Breast epithelium (tissue), 4 donors: ENCODE measurements around the gene ASAP3. TPM values are rescaled to one million over a fixed set of nuclear protein-coding genes. Genes with fewer than 3 reads are reported as not detected.
"Not testable (repeated sequence)": the region's sequence is repeated elsewhere in the genome, so short reads cannot be mapped to it uniquely, and the experiment has no call there.

Source experiments
- DNase-seq, 2 donors: peaks; one replicate each; pipeline ENCODE4 v3.0.0-alpha.2; 2019; ENCODE audit warnings: low spot score in 2 of 2
- H3K27ac ChIP-seq, 2 donors: fragments of 200-600 bp; sonication (generic) in 1 of 2; one replicate each; pipeline ENCODE4 v1.5.1; 2016 to 2019; ENCODE audit warnings: mild to moderate bottlenecking in 1 of 2
- H3K27me3 ChIP-seq, 2 donors: fragments of 200-600 bp; sonication (generic) in 1 of 2; one replicate each; pipeline versions ENCODE4 v1.5.1 to v1.6.0; 2017 to 2019; ENCODE audit warnings: control low read depth in 1 of 2, mild to moderate bottlenecking in 1 of 2
- H3K36me3 ChIP-seq: fragments of 200-600 bp; one replicate; pipeline ENCODE4 v1.5.1; 2019
- H3K4me1 ChIP-seq, 2 donors: fragments of 200-600 bp; sonication (generic); one replicate each; pipeline ENCODE4 v1.5.1; 2016 to 2019; ENCODE audit warnings: control low read depth in 1 of 2
- H3K4me3 ChIP-seq, 3 donors: fragments of 200-600 bp; sonication (generic); 1 replicate in 2 of 3; 2 replicates in 1 of 3; pipeline ENCODE4 v1.5.1; 2016 to 2019; ENCODE audit warnings: mild to moderate bottlenecking in 3 of 3, moderate library complexity in 2 of 3
- H3K9me3 ChIP-seq, 2 donors: fragments of 200-600 bp; sonication (generic) in 1 of 2; one replicate each; pipeline ENCODE4 v1.5.1; 2016 to 2019; ENCODE audit warnings: control low read depth in 1 of 2
- POLR2A ChIP-seq: fragments of 450-650 bp; IDR thresholded peaks from one replicate; pipeline ENCODE4 v1.6.1; 2016; ENCODE audit warnings: antibody characterized with exemption, mild to moderate bottlenecking, moderate library complexity
- POLR2AphosphoS5 ChIP-seq, 3 donors: sonication (generic); formaldehyde crosslinking; IDR thresholded peaks; one replicate each; pipeline ENCODE4 v1.6.1; 2017; ENCODE audit warnings: antibody characterized with exemption in 3 of 3
- intact Hi-C: fragments of 100-400 bp; cut with DNase I; formaldehyde crosslinking; loops from one replicate; pipeline ENCODE4 v1.15.1; 2023; ENCODE audit warnings: low total_unique reads
- total RNA-seq, 3 donors: library from RNA; depleted of rRNA; stranded (reverse); fragments of >200 nt; gene quantifications; one replicate each; pipeline ENCODE4 v1.1.0, GENCODE V29; 2016
- TF ChIP-seq, protein P1 (sequence below), 3 donors: fragments of 450-650 bp; IDR thresholded peaks; one replicate each; pipeline ENCODE4 v1.5.1; 2016 to 2017; ENCODE audit warnings: antibody characterized with exemption in 3 of 3, mild to moderate bottlenecking in 3 of 3, moderate library complexity in 3 of 3

Gene ASAP3
- total RNA-seq, 3 donors from 2014 or later: 47.7 to 61.6 (median 54.9) TPM

GRCh38 chr1:23509896-23510295 lies 25.9 kb upstream of the ASAP3 start:
- intact Hi-C loops: no loop called here
- TF ChIP-seq POLR2A (no peak), POLR2AphosphoS5 (IDR thresholded peaks at IDR 0.05) (no peak)
- TF ChIP-seq, protein P1, sequence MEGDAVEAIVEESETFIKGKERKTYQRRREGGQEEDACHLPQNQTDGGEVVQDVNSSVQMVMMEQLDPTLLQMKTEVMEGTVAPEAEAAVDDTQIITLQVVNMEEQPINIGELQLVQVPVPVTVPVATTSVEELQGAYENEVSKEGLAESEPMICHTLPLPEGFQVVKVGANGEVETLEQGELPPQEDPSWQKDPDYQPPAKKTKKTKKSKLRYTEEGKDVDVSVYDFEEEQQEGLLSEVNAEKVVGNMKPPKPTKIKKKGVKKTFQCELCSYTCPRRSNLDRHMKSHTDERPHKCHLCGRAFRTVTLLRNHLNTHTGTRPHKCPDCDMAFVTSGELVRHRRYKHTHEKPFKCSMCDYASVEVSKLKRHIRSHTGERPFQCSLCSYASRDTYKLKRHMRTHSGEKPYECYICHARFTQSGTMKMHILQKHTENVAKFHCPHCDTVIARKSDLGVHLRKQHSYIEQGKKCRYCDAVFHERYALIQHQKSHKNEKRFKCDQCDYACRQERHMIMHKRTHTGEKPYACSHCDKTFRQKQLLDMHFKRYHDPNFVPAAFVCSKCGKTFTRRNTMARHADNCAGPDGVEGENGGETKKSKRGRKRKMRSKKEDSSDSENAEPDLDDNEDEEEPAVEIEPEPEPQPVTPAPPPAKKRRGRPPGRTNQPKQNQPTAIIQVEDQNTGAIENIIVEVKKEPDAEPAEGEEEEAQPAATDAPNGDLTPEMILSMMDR (IDR thresholded peaks at IDR 0.05): no peak
- no peaks in the 10 kb centered on the region for H3K27me3 ChIP-seq
- no peaks in the 10 kb centered on the region for H3K36me3 ChIP-seq
- H3K27ac ChIP-seq: no peak overlapping the region
- H3K4me3 ChIP-seq: no peak overlapping the region
- no peaks in the 10 kb centered on the region for H3K9me3 ChIP-seq
- H3K4me1 ChIP-seq: no peaks in the 10 kb centered on the region
- no peak for DNase-seq

GRCh38 chr1:23506376-23507107 lies 22.6 kb upstream of the ASAP3 start:
- intact Hi-C loops: no loop called here
- no peaks in the 10 kb centered on the region for H3K4me1 ChIP-seq
- no peak for TF ChIP-seq POLR2AphosphoS5 (IDR thresholded peaks at IDR 0.05)
- no peak for TF ChIP-seq POLR2A
- TF ChIP-seq, protein P1 (IDR thresholded peaks at IDR 0.05): no peak
- H3K4me3 ChIP-seq: no peak overlapping the region
- H3K9me3 ChIP-seq: no peaks in the 10 kb centered on the region
- H3K36me3 ChIP-seq: no peaks in the 10 kb centered on the region
- H3K27me3 ChIP-seq: no peaks in the 10 kb centered on the region
- H3K27ac ChIP-seq: no peak overlapping the region
- no peak for DNase-seq

DNA sequence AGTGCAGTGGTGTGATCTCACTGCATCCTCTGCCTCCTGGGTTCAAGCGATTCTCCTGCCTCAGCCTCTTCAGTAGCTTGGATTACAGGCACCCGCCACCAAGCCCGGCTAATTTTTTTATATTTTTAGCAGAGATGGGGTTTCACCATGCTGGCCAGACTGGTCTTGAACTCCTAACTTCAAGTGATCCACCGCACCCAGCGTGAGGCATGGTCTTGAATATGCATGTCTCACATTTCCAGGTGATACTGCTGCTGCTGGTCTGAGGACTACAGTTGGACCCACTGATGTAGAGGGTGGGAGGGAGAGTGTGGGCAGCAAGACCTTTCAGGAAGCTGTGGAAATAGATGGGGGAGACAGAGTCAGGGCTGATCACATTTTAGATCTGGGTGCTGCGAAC lies 21.9 kb upstream of the ASAP3 start:
- no peaks in the 10 kb centered on the region for H3K9me3 ChIP-seq
- no peaks in the 10 kb centered on the region for H3K4me1 ChIP-seq
- H3K27me3 ChIP-seq: no peaks in the 10 kb centered on the region
- no peak overlapping the region for H3K27ac ChIP-seq
- DNase-seq: no peak
- H3K4me3 ChIP-seq: no peak overlapping the region
- intact Hi-C loops: no loop called here
- H3K36me3 ChIP-seq: no peaks in the 10 kb centered on the region
- TF ChIP-seq, protein P1 (IDR thresholded peaks at IDR 0.05): no peak
- TF ChIP-seq POLR2AphosphoS5 (IDR thresholded peaks at IDR 0.05): no peak

DNA sequence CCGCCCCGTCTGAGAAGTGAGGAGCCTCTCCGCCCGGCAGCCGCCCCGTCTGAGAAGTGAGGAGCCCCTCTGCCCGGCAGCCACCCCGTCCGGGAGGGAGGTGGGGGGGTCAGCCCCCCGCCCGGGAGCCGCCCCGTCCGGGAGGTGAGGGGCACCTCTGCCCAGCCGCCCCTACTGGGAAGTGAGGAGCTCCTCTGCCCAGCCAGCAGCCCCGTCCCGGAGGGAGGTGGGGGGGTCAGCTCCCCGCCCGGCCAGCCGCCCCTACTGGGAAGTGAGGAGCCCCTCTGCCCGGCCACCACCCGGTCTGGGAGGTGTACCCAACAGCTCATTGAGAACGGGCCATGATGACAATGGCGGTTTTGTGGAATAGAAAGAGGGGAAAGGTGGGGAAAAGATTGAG lies 20.2 kb upstream of the ASAP3 start:
- intact Hi-C loops, H3K9me3 ChIP-seq, DNase-seq, H3K4me3 ChIP-seq, H3K27me3 ChIP-seq, H3K4me1 ChIP-seq, H3K27ac ChIP-seq, H3K36me3 ChIP-seq: not testable (repeated sequence)

DNA sequence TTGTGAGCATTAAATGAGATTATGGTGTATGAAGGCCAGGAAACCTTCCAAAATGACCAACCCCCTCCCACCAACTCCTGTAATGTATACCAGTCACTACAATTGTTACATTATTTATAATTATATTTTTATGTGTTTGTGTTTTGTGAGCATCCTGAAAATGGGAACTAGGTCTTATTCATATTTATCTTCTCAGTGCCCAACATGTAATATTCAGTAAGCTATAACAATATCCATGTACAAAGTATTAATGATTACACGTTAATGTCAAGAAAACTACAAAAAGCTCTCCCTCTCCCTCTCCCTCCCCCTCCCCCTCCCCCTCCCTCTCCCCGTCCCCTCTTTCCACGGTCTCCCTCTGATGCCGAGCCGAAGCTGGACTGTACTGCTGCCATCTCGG lies 19.0 kb upstream of the ASAP3 start:
- DNase-seq: no peak
- intact Hi-C loops: no loop called here

More for the DNA sequence above, 19.0 kb upstream of the ASAP3 start:
- Histone ChIP-seq H3K36me3 (no peaks in the 10 kb centered on the region), H3K4me1 (no peaks in the 10 kb centered on the region), H3K27me3 (no peaks in the 10 kb centered on the region), H3K9me3 (no peaks in the 10 kb centered on the region), H3K4me3 (no peak overlapping the region), H3K27ac (no peak overlapping the region)
- TF ChIP-seq POLR2AphosphoS5 (IDR thresholded peaks at IDR 0.05) (no peak), POLR2A (no peak)
- TF ChIP-seq, protein P1 (IDR thresholded peaks at IDR 0.05): no peak
